Mucosa of descending colon (tissue), 3 donors: ENCODE measurements around the gene PRAMEF12. TPM values are rescaled to one million over a fixed set of nuclear protein-coding genes. Genes with fewer than 3 reads are reported as not detected.
"Not testable (repeated sequence)": the region's sequence is repeated elsewhere in the genome, so short reads cannot be mapped to it uniquely, and the experiment has no call there.

Experiments used
- ATAC-seq: fragments of 200-7000 bp; cut with Tn5 transposase; one replicate; pipeline ENCODE4 v1.9.1; 2020; ENCODE audit warnings: mild to moderate bottlenecking, moderate library complexity
- DNase-seq, 3 donors: peaks; one replicate each; pipeline ENCODE4 v3.0.0-alpha.2; 2020
- H3K36me3 ChIP-seq: fragments of 200-600 bp; one replicate; pipeline ENCODE4 v1.8.0; 2021; ENCODE audit warnings: low read depth, mild to moderate bottlenecking
- H3K4me1 ChIP-seq: fragments of 200-600 bp; one replicate; pipeline ENCODE4 v1.8.0; 2021; ENCODE audit warnings: low read depth, mild to moderate bottlenecking
- H3K4me3 ChIP-seq: fragments of 200-600 bp; one replicate; pipeline ENCODE4 v1.8.0; 2021; ENCODE audit warnings: mild to moderate bottlenecking
- H3K9me3 ChIP-seq: fragments of 200-600 bp; one replicate; pipeline ENCODE4 v1.8.0; 2021; ENCODE audit warnings: mild to moderate bottlenecking
- CTCF ChIP-seq: fragments of 200-600 bp; IDR thresholded peaks from one replicate; pipeline ENCODE4 v1.8.0; 2022; ENCODE audit warnings: antibody characterized with exemption, mild to moderate bottlenecking
- intact Hi-C, 2 donors: fragments of 100-400 bp; cut with DNase I in 1 of 2; cut with micrococcal nuclease in 1 of 2; formaldehyde crosslinking; loops; one replicate each; pipeline versions ENCODE4 v1.11.0 to v1.11.1; 2022; cut with DNase I, micrococcal nuclease
- long read RNA-seq, 2 donors: library from polyadenylated mRNA; unstranded; transcript quantifications; one replicate each; pipeline ENCODE4 v2.0.0, GENCODE V29; 2019 to 2021
- total RNA-seq, 3 donors: library from RNA; stranded (reverse); fragmentation: NEBNext Ultra II Directional in 2 of 3; extraction: Animal tissue kit (Norgen Biotek cat#: 25700) in 2 of 3; gene quantifications; one replicate each; pipeline versions ENCODE4 v1.2.1 to v1.2.4, GENCODE V29; 2021 to 2023
- donor health status: DM: no; HTN: no; CAD: no; lungs with moderate emphysema.
- donor health status: DM: no; HTN: no; CAD: no.
- donor health status: DM: no; HTN: yes; CAD: no.

The PRAMEF12 gene
- total RNA-seq, result not detected
- long read RNA-seq, donor 1, result 0 reads
- long read RNA-seq, donor 2, result 0 reads

GRCh38 chr1:12773438-12773837 lies at the start of gene PRAMEF12:
Gene PRAMEF12 (plus strand): TSS chr1:12773738. CDS start chr1:12774868, 1,130 bp downstream.
- H3K9me3 ChIP-seq, result no peaks in the 10 kb centered on the region
- H3K4me1 ChIP-seq, result no peaks in the 10 kb centered on the region
- TF ChIP-seq CTCF, result no peak
- ATAC-seq (no peak), DNase-seq (no peak)
- intact Hi-C loops, result no loop called here
- no peak within 1 kb of the TSS for H3K4me3 ChIP-seq
- no peaks in the 10 kb centered on the region for H3K36me3 ChIP-seq

- intact Hi-C loops, result no loop called here
- peaks cover 10% of the 10 kb centered on the region for H3K9me3 ChIP-seq
- H3K4me1 ChIP-seq, result no peaks in the 10 kb centered on the region
- no peak overlapping the region for H3K4me3 ChIP-seq
- no peaks in the 10 kb centered on the region for H3K36me3 ChIP-seq
- TF ChIP-seq CTCF, result no peak
- ATAC-seq (no peak), DNase-seq (no peak)
Measured at GRCh38 chr1:12728391-12728790, 45.1 kb upstream of the PRAMEF12 start.

GRCh38 chr1:12730156-12730555 lies 43.4 kb upstream of the PRAMEF12 start:
- DNase-seq (no peak), ATAC-seq (no peak)
- TF ChIP-seq CTCF, result no peak
- Histone ChIP-seq H3K9me3 (peaks cover 10% of the 10 kb centered on the region), H3K36me3 (no peaks in the 10 kb centered on the region), H3K4me1 (no peaks in the 10 kb centered on the region), H3K4me3 (no peak overlapping the region)
- intact Hi-C loops, result no loop called here

- H3K4me3 ChIP-seq, H3K4me1 ChIP-seq, H3K36me3 ChIP-seq, DNase-seq, H3K9me3 ChIP-seq, ATAC-seq, intact Hi-C loops: not testable (repeated sequence)
Measured at GRCh38 chr1:12731084-12731483, 42.5 kb upstream of the PRAMEF12 start.

- no peaks in the 10 kb centered on the region for H3K36me3 ChIP-seq
- H3K9me3 ChIP-seq, result peaks cover 8% of the 10 kb centered on the region
- intact Hi-C loops, result no loop called here
- no peak for TF ChIP-seq CTCF
- no peak for ATAC-seq
- H3K4me3 ChIP-seq, result no peak overlapping the region
- DNase-seq, result no peak
- H3K4me1 ChIP-seq, result no peaks in the 10 kb centered on the region
Measured at GRCh38 chr1:12734651-12735050, 38.9 kb upstream of the PRAMEF12 start.

- no peak for TF ChIP-seq CTCF
- DNase-seq, result no peak
- H3K4me1 ChIP-seq, result no peaks in the 10 kb centered on the region
- H3K4me3 ChIP-seq, result no peak overlapping the region
- intact Hi-C loops, result no loop called here
- ATAC-seq, result no peak
- H3K9me3 ChIP-seq, result no peaks in the 10 kb centered on the region
- H3K36me3 ChIP-seq, result no peaks in the 10 kb centered on the region
Measured at GRCh38 chr1:12738934-12739333, 34.6 kb upstream of the PRAMEF12 start.
